GM18507 (cell line): Measurements from ENCODE around the gene DCP1B.

Experiments used
- DNase-seq: peaks from one replicate; pipeline ENCODE4 v3.0.0; 2011; ENCODE audit warnings: low read depth; ENCODE audit not compliant: insufficient read length; ENCODE audit errors: extremely low spot score
- FAIRE-seq: peaks from 2 replicates; lab custom pipeline; 2011; peaks lifted over from hg19 to GRCh38; lab: Jason Lieb, UNC

DCP1B gene

DNA sequence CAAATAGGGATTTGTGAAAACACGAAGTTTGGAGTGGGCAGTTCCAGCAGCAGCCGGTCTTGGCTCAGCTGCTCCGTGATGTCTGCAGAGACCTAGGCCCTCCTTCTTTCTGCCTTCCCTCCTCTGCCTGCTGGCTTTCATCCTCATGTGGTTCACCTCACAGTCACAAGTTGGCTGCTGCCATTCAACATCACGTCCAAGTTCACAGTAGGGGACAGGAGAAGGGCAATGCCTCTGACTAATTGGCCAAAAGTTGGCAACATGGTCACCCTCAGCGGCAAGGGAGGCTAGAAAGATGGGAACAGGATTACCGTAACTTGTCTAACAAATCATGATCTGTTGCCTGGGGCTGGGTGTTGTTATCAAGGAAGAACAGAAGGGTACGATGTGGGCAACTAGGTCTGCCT is 78.0 kb downstream of the DCP1B start:
- FAIRE-seq (no peak), DNase-seq (no peak)

GRCh38 chr12:1925684-1926006 is 78.6 kb downstream of the DCP1B start:
- FAIRE-seq (no peak), DNase-seq (no peak)

GRCh38 chr12:1924996-1925683 is 79.1 kb downstream of the DCP1B start:
- FAIRE-seq (no peak), DNase-seq (no peak)

DNA sequence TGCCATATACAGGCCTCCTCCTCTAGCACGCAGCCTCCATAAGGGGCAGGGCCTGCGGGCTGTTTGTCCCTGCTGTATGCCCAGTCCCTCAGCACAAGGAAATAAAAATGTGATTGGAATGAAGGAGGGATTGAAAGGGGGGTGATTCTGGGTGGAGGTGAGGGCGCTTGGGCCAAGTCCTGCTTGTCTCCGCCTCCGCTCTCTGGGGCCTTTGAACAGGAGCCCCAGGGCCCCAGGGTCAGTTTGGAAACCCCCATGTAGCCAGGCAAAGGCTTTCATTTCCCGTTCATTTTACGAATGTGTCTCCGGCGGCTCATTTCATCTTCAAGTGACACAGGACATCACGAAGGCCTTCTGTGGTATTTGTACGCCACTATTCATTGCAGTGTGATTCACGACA is 81.3 kb downstream of the DCP1B start:
- DNase-seq (no peak), FAIRE-seq (peak; percentile 24)

DNA sequence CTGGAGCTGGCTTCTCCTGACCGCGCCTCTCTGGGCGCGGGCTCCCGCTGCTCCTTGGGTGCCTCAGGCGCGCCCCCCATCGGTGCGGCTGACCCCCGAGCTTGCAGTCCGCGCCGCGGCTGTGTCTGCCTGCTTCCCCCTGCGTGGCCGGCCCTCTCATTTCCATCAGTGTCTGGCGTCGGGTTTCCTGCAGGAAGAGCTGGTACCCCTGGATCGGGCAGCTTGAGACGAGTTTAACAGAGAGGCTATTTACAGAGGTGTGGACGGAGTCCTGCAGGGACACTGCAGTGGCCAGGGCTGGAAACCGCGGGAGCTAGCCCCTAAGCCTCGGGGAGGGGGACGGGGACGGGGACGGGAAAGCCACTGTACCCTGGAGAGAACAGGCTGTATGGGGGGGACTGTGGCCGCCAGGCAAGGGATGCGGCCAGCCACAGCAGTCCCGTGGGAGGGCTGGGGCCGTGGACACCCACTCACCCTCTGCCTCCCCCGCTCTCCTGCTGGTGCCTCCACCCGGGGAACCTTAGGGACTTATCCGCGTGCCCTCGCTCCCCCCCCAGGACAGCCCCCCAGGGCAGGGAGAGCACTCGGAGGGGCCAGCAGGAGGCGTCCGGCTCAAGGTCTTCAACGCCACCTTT is 82.1 kb downstream of the DCP1B start:
- DNase-seq (no peak), FAIRE-seq (no peak)

- DNase-seq = no peak
- no peak for FAIRE-seq
Measured at GRCh38 chr12:1920971-1921370, 83.3 kb downstream of the DCP1B start.

GRCh38 chr12:1920436-1920835 is 83.8 kb downstream of the DCP1B start:
- FAIRE-seq (no peak), DNase-seq (no peak)

GRCh38 chr12:1919763-1920162 is 84.5 kb downstream of the DCP1B start:
- no peak for DNase-seq
- FAIRE-seq = no peak

- FAIRE-seq (no peak), DNase-seq (no peak)
Measured at GRCh38 chr12:1919284-1919683, 85.0 kb downstream of the DCP1B start.

DNA sequence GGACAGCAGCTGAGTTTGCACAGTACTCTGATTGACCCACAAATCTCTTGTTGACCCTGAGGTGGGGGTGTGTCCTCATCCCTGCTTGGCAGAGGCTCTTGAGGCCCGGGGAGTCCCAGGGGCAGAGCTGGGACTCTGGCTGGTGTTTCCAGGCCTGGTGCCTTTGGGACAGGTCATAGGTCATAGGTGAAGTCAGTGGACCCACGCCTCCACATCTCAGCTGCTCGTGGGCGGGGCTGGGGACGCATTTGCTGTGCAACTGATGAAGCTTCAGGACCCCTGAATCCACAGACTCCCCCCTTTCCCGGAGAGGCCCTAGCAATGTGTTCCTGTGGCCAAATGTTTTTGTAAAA is 85.4 kb downstream of the DCP1B start:
- DNase-seq (no peak), FAIRE-seq (no peak)

- DNase-seq (no peak), FAIRE-seq (no peak)
Measured at GRCh38 chr12:1918081-1918883, 86.0 kb downstream of the DCP1B start, which contains the start of gene CACNA2D4. Gene CACNA2D4 (minus strand): TSS chr12:1918652. CDS start chr12:1918473, 179 bp downstream.

- DNase-seq (no peak), FAIRE-seq (no peak)
Measured at GRCh38 chr12:1917172-1918070, 86.8 kb downstream of the DCP1B start.

DNA sequence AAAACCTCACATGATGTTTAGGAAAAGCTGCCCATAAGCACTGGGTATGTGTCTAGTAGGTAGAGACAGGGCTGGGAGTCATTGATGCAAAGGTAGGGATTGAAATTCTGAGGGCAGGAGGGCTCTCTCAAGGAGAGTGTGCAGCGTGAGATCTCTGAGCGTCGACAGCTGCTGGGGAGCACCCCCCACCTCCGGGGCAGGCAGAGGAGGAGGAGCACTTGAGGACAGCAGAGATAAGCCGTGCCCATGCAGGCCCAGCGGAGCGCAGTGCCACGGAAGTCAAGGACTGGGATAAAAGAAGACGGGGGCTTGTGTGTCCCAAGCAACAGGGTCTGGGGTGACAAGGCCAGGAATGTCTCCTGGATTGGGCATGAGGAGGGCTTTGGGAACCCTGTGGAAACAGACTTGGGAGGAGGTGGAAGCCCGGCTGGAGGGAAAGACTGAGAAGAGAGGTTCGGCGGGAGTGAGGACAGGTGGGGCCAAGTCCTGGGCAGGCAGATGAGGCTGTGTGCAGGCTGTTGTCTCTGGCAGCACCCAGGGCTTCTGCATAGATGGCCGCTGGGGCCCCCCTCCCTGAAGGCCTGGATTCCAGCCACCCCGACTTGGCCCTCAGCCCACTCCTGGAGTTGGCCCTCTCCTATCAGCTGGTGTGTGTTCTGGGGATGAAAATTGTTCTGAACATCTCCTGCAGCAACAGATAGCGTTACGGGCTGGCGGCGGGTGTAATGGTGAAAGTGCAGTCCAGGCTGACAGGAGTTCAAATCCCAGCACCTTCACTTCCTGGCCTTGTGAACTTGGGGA is 87.7 kb downstream of the DCP1B start:
- FAIRE-seq = no peak
- DNase-seq = no peak

GRCh38 chr12:1915082-1915968 is 88.9 kb downstream of the DCP1B start:
- FAIRE-seq (no peak), DNase-seq (no peak)

DNA sequence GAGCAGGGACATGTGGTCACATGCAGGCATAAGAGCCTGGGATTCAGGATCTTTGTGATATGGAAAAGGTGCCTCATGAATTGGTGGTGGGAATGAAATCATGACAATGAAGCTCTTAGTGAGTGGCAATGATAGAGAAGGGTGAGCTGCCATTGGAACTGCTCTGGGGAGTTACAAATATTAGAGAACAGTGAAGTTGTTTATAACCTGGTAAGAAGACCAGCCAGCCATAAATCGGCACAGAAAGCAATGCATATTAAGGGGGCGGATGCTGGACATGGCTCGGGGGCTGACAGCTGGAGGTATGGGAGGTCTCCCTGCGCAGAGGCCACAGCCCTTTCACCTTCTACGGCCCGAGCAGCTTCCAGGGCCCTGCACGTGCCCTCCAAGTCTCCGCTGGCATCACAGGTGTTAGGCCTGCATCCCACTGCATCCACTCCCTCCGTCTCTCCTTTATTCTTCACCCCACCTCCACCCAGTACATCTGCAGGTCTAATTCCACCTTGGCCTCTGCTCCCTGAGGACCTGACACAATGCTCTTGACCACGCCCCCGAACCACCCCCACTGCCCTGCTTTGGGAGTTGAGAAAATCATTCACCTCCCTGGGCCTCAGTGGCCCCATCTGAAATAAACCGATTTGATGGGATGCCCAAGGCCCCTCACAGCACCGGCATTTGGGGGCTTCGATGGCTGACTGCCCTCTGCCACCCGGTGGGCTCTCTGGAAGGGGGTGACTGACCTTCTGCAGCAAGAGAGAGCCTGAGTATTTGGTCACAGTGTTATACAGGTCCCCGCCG is 89.9 kb downstream of the DCP1B start:
- DNase-seq (no peak), FAIRE-seq (no peak)

DNA sequence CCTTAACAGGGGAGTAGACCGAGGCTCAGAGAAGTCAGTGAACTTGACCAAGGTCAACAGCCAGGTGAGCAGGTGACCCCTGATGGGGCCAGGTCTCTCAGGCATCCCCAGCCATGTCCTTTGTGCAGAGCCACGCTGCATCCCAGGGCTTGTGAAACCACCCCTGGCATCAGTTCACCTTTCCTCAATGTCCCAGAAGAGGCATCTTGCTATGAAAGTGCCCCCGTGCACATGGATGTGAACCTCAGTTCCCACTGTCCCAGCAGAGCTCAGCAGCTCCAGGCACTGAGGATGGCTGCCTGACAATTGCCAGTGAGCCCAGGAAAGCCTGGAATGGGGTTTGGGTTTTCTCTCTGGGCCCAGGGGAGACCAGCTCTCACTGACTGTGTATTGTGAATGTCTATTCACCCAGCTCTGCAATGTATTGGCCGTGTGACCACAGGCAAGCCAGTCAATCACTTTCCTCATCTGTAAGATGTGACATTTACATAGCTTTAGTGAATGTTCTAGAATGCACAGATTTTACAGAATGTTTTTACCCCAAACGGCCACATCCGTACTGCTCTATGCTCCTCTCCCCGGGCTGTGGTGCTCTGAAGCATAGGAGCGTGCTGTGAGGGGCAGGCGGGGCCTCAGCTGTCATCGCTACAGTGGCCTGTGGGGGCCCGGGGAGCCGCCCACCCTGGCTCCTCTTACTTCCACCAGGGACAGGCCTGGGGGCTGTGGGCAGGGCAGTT is 90.7 kb downstream of the DCP1B start:
- FAIRE-seq (no peak), DNase-seq (no peak)
